Measurements from ENCODE around the gene PLAC1.

PLAC1 gene

GRCh38 chrX:134647477-134647877 is 10.8 kb downstream of the PLAC1 start:
- no peak for DNase-seq (ENCODE audit: extremely low read depth, low read depth)
- H3K4me3 ChIP-seq (replicated peaks; ENCODE audit: low read depth, low read length): no peak overlapping the region
- TF ChIP-seq CTCF (IDR thresholded peaks at IDR 0.05; ENCODE audit: low read depth, low read length, missing control alignments): no peak

- no peak for DNase-seq (ENCODE audit: extremely low read depth, low read depth)
- no peak for TF ChIP-seq CTCF (IDR thresholded peaks at IDR 0.05; ENCODE audit: low read depth, low read length, missing control alignments)
- H3K4me3 ChIP-seq (replicated peaks; ENCODE audit: low read depth, low read length): no peak overlapping the region
Measured at GRCh38 chrX:134646691-134647090, 11.6 kb downstream of the PLAC1 start.

- H3K4me3 ChIP-seq (replicated peaks; ENCODE audit: low read depth, low read length): no peak overlapping the region
- no peak for DNase-seq (ENCODE audit: extremely low read depth, low read depth)
- no peak for TF ChIP-seq CTCF (IDR thresholded peaks at IDR 0.05; ENCODE audit: low read depth, low read length, missing control alignments)
Measured at GRCh38 chrX:134645936-134646543, 12.2 kb downstream of the PLAC1 start.

- H3K4me3 ChIP-seq (replicated peaks; ENCODE audit: low read depth, low read length): no peak overlapping the region
- no peak for TF ChIP-seq CTCF (IDR thresholded peaks at IDR 0.05; ENCODE audit: low read depth, low read length, missing control alignments)
- DNase-seq (ENCODE audit: extremely low read depth, low read depth): no peak
Measured at GRCh38 chrX:134642386-134642785, 15.9 kb downstream of the PLAC1 start.

- DNase-seq (ENCODE audit: extremely low read depth, low read depth): no peak
- no peak for TF ChIP-seq CTCF (IDR thresholded peaks at IDR 0.05; ENCODE audit: low read depth, low read length, missing control alignments)
- no peak overlapping the region for H3K4me3 ChIP-seq (replicated peaks; ENCODE audit: low read depth, low read length)
Measured at GRCh38 chrX:134641346-134641745, 16.9 kb downstream of the PLAC1 start.

- TF ChIP-seq CTCF (IDR thresholded peaks at IDR 0.05; ENCODE audit: low read depth, low read length, missing control alignments): no peak
- DNase-seq (ENCODE audit: extremely low read depth, low read depth): no peak
- no peak overlapping the region for H3K4me3 ChIP-seq (replicated peaks; ENCODE audit: low read depth, low read length)
Measured at GRCh38 chrX:134640914-134641313, 17.4 kb downstream of the PLAC1 start.

GRCh38 chrX:134636851-134637250 is 21.4 kb downstream of the PLAC1 start:
- H3K4me3 ChIP-seq (replicated peaks; ENCODE audit: low read depth, low read length): no peak overlapping the region
- TF ChIP-seq CTCF (IDR thresholded peaks at IDR 0.05; ENCODE audit: low read depth, low read length, missing control alignments): no peak
- DNase-seq (ENCODE audit: extremely low read depth, low read depth): no peak
